Choroid plexus epithelial cell (primary cell): ENCODE data around the gene GPRC5C.
A peak's percentile ranks its signal among the peaks of the same experiment; 100 is the strongest.

Source experiments
- DNase-seq: peaks from one replicate; pipeline ENCODE4 v3.0.0-alpha.2; 2010; ENCODE audit warnings: low read depth
- H3K4me3 ChIP-seq: 2 replicates; pipeline ENCODE4 v1.5.1; 2011; ENCODE audit warnings: low read depth, mild to moderate bottlenecking, control low read depth, low read length, moderate library complexity
- CTCF ChIP-seq: conservative IDR thresholded peaks from 2 replicates; pipeline ENCODE4 v1.5.1; 2011; ENCODE audit warnings: low read depth, mild to moderate bottlenecking, control low read depth, inconsistent platforms, low read length, moderate library complexity

GPRC5C gene

GRCh38 chr17:74433421-74434121 is 1.7 kb downstream of the GPRC5C start:
- no peak overlapping the region for H3K4me3 ChIP-seq
- TF ChIP-seq CTCF, result no peak
- DNase-seq, result no peak

- DNase-seq, result no peak
- H3K4me3 ChIP-seq, result no peak overlapping the region
- TF ChIP-seq CTCF, result no peak
Observed at GRCh38 chr17:74435775-74436359, 4.0 kb downstream of the GPRC5C start.

GRCh38 chr17:74437702-74438101 is 5.8 kb downstream of the GPRC5C start:
- H3K4me3 ChIP-seq, result no peak overlapping the region
- TF ChIP-seq CTCF, result peak; percentile 76
- DNase-seq, result peak; percentile 16

GRCh38 chr17:74439691-74440567 is 8.0 kb downstream of the GPRC5C start:
- no peak overlapping the region for H3K4me3 ChIP-seq
- no peak for TF ChIP-seq CTCF
- no peak for DNase-seq

- no peak for TF ChIP-seq CTCF
- no peak overlapping the region for H3K4me3 ChIP-seq
- DNase-seq, result no peak
Observed at GRCh38 chr17:74441537-74441936, 9.6 kb downstream of the GPRC5C start.

GRCh38 chr17:74442291-74442669 is 10.4 kb downstream of the GPRC5C start:
- no peak for TF ChIP-seq CTCF
- no peak overlapping the region for H3K4me3 ChIP-seq
- no peak for DNase-seq
